H1 (cell line): ENCODE data around the gene FOSL1. TPM values are rescaled to one million over a fixed set of nuclear protein-coding genes. Genes with fewer than 3 reads are reported as not detected.
A peak's percentile ranks its signal among the peaks of the same experiment; 100 is the strongest.

ENCODE experiments used
- CTCF ChIA-PET: fragments of 300-600 bp; sonication (Branson Sonifier 250); formaldehyde crosslinking; loops from one replicate; lab custom pipeline; 2021; ENCODE audit not compliant: partially characterized antibody; lab: Charles Lee
- POLR2A ChIA-PET: fragments of 300-600 bp; sonication (Branson Sonifier 250); formaldehyde crosslinking; loops from one replicate; lab custom pipeline; 2021; ENCODE audit warnings: inconsistent platforms; ENCODE audit not compliant: partially characterized antibody; lab: Charles Lee
- DNase-seq, 2 experiments: peaks; one replicate each; pipeline versions ENCODE4 v3.0.0 to v3.0.0-alpha.2; 2010 to 2022; ENCODE audit warnings: low spot score in 2 of 2, low read depth in 1 of 2, mixed read lengths in 1 of 2
- FAIRE-seq: peaks from 2 replicates; lab custom pipeline; 2011; peaks lifted over from hg19 to GRCh38; lab: Jason Lieb, UNC
- H2AFZ ChIP-seq: 2 replicates; pipeline ENCODE4 v1.8.1; 2012; ENCODE audit warnings: low read length, inconsistent platforms
- H2AK5ac ChIP-seq: 2 replicates; pipeline ENCODE4 v1.6.1; 2013; ENCODE audit warnings: low read depth, low read length
- H2BK120ac ChIP-seq: replicated peaks from 2 replicates; pipeline ENCODE3; 2013; ENCODE audit warnings: low read depth, low read length, inconsistent platforms
- H2BK12ac ChIP-seq: 2 replicates; pipeline ENCODE4 v1.6.1; 2013; ENCODE audit warnings: low read depth, low read length
- H2BK15ac ChIP-seq: 2 replicates; pipeline ENCODE4 v1.6.1; 2013; ENCODE audit warnings: low read length
- H2BK20ac ChIP-seq: 2 replicates; pipeline ENCODE4 v1.6.1; 2013; ENCODE audit warnings: low read length
- H2BK5ac ChIP-seq: 2 replicates; pipeline ENCODE4 v1.6.1; 2013; ENCODE audit warnings: low read depth, low read length
- H3K14ac ChIP-seq: 2 replicates; pipeline ENCODE4 v1.6.1; 2013; ENCODE audit warnings: inconsistent platforms; ENCODE audit not compliant: insufficient read length
- H3K18ac ChIP-seq: 2 replicates; pipeline ENCODE4 v1.6.1; 2013; ENCODE audit warnings: low read length; ENCODE audit errors: extremely low read depth
- H3K23ac ChIP-seq: 2 replicates; pipeline ENCODE4 v1.6.1; 2013; ENCODE audit warnings: inconsistent platforms; ENCODE audit not compliant: insufficient read length
- H3K23me2 ChIP-seq: 2 replicates; pipeline ENCODE4 v1.6.1; 2013; ENCODE audit warnings: low read depth, low read length
- H3K27ac ChIP-seq: 2 replicates; pipeline ENCODE4 v1.6.1; 2011; ENCODE audit warnings: low read depth, low read length, inconsistent platforms
- H3K27me3 ChIP-seq, 4 experiments: replicated peaks in 1 of 4; 1 replicate in 1 of 4; 2 replicates in 3 of 4; pipeline versions ENCODE4 v1.6.1 to v1.8.1; 2011 to 2013; ENCODE audit warnings: low read length in 3 of 4, mild to moderate bottlenecking in 3 of 4, inconsistent platforms in 2 of 4, mixed read lengths in 2 of 4, moderate library complexity in 1 of 4; ENCODE audit not compliant: control insufficient read depth in 3 of 4, insufficient read depth in 3 of 4; ENCODE audit errors: extremely low read depth in 1 of 4
- H3K36me3 ChIP-seq, 4 experiments: 2 replicates each; pipeline versions ENCODE4 v1.6.1 to v1.8.1; 2011 to 2013; ENCODE audit warnings: mild to moderate bottlenecking in 4 of 4, low read length in 3 of 4, moderate library complexity in 2 of 4, control low read depth in 1 of 4, inconsistent platforms in 1 of 4; ENCODE audit not compliant: insufficient read depth in 4 of 4, control insufficient read depth in 2 of 4
- H3K4ac ChIP-seq: replicated peaks from 2 replicates; pipeline ENCODE3; 2013; ENCODE audit warnings: low read length, low read depth, mixed read lengths, inconsistent platforms; ENCODE audit not compliant: insufficient read length
- H3K4me1 ChIP-seq, 4 experiments: replicated peaks in 1 of 4; 1 replicate in 1 of 4; 2 replicates in 3 of 4; pipeline versions ENCODE4 v1.6.1 to v1.8.1; 2011 to 2013; ENCODE audit warnings: low read length in 3 of 4, inconsistent platforms in 2 of 4, mixed read lengths in 1 of 4; ENCODE audit not compliant: insufficient read depth in 4 of 4, control insufficient read depth in 3 of 4
- H3K4me2 ChIP-seq, 2 experiments: 2 replicates each; pipeline versions ENCODE4 v1.6.1 to v1.8.1; 2011 to 2013; ENCODE audit warnings: low read depth in 2 of 2, low read length in 2 of 2, control low read depth in 1 of 2, inconsistent platforms in 1 of 2, mild to moderate bottlenecking in 1 of 2; ENCODE audit not compliant: insufficient read depth in 1 of 2
- H3K4me3 ChIP-seq, 4 experiments: fragments of 200-600, 300-600 bp in 1 of 4; sonication (generic), shearing (Covaris generic), sonication (Bioruptor Twin) in 1 of 4; 2 replicates each; pipeline versions ENCODE4 v1.5.1 to v1.8.1; 2011 to 2016; ENCODE audit warnings: low read length in 4 of 4, low read depth in 3 of 4, control low read depth in 2 of 4, inconsistent platforms in 2 of 4, mild to moderate bottlenecking in 2 of 4, mixed read lengths in 1 of 4, moderate library complexity in 1 of 4; ENCODE audit not compliant: insufficient read depth in 2 of 4; ENCODE audit errors: extremely low read depth in 1 of 4
- H3K56ac ChIP-seq: replicated peaks from 2 replicates; pipeline ENCODE3; 2013; ENCODE audit warnings: low read depth, mild to moderate bottlenecking, mixed read lengths, low read length, inconsistent platforms; ENCODE audit not compliant: insufficient read length
- H3K79me1 ChIP-seq: 2 replicates; pipeline ENCODE4 v1.6.1; 2013; ENCODE audit warnings: low read depth, low read length, control low read depth
- H3K79me2 ChIP-seq, 2 experiments: 2 replicates each; pipeline versions ENCODE4 v1.6.1 to v1.8.1; 2012 to 2013; ENCODE audit warnings: low read length in 2 of 2, mild to moderate bottlenecking in 2 of 2, inconsistent platforms in 1 of 2; ENCODE audit not compliant: insufficient read depth in 2 of 2, control insufficient read depth in 1 of 2
- H3K9ac ChIP-seq, 4 experiments: replicated peaks in 1 of 4; 1 replicate in 1 of 4; 2 replicates in 3 of 4; pipeline versions ENCODE4 v1.6.1 to v1.8.1; 2011 to 2013; ENCODE audit warnings: low read depth in 3 of 4, low read length in 3 of 4, control low read depth in 2 of 4, mild to moderate bottlenecking in 2 of 4, moderate library complexity in 2 of 4, inconsistent platforms in 1 of 4; ENCODE audit errors: extremely low read depth in 1 of 4
- H3K9me3 ChIP-seq, 2 experiments: 2 replicates each; pipeline versions ENCODE4 v1.6.1 to v1.8.1; 2012 to 2013; ENCODE audit warnings: mild to moderate bottlenecking in 2 of 2, moderate library complexity in 2 of 2, control low read depth in 1 of 2, inconsistent platforms in 1 of 2, low read depth in 1 of 2, low read length in 1 of 2, mixed read lengths in 1 of 2; ENCODE audit not compliant: insufficient read depth in 2 of 2
- H4K20me1 ChIP-seq, 2 experiments: replicated peaks in 1 of 2; 2 replicates each; pipeline versions ENCODE3 to v1.8.1; 2011 to 2013; ENCODE audit warnings: inconsistent platforms in 2 of 2, low read length in 2 of 2, mild to moderate bottlenecking in 1 of 2; ENCODE audit not compliant: insufficient read depth in 2 of 2, control insufficient read depth in 1 of 2
- H4K5ac ChIP-seq: 2 replicates; pipeline ENCODE4 v1.6.1; 2013; ENCODE audit warnings: low read length, low read depth, mixed read lengths, inconsistent platforms; ENCODE audit not compliant: insufficient read length
- H4K8ac ChIP-seq: 2 replicates; pipeline ENCODE4 v1.8.0; 2013; ENCODE audit warnings: mild to moderate bottlenecking, moderate library complexity, low read length, inconsistent platforms; ENCODE audit not compliant: insufficient read depth; ENCODE audit errors: extremely low read depth
- H4K91ac ChIP-seq: replicated peaks from 2 replicates; pipeline ENCODE3; 2013; ENCODE audit warnings: low read length, mixed read lengths, inconsistent platforms; ENCODE audit not compliant: insufficient read length
- GTF2F1 ChIP-seq: IDR thresholded peaks from 2 replicates; pipeline ENCODE4 v1.6.1; 2012; ENCODE audit warnings: low read depth, low read length, improper control_type of control experiment, borderline replicate concordance
- JUN ChIP-seq: IDR thresholded peaks from 2 replicates; pipeline ENCODE4 v1.6.1; 2011; ENCODE audit warnings: low read depth, mild to moderate bottlenecking, improper control_type of control experiment, low read length
- JUND ChIP-seq: IDR thresholded peaks from 2 replicates; pipeline ENCODE4 v1.6.1; 2011; ENCODE audit warnings: mild to moderate bottlenecking, improper control_type of control experiment, low read length
- TEAD4 ChIP-seq: IDR thresholded peaks from 2 replicates; pipeline ENCODE4 v1.6.1; 2012; ENCODE audit warnings: low read depth, low read length, inconsistent platforms, mixed read lengths
- WGBS, 2 experiments: shearing (Covaris generic) in 1 of 2; methylation state at CpG; one replicate each; pipeline versions ENCODE4 v1.1.6 to v1.1.7; 2013 to 2015; ENCODE audit warnings: low lambda C conversion rate in 2 of 2, mixed read lengths in 2 of 2, inconsistent platforms in 1 of 2, low coverage in 1 of 2, missing lambda C conversion rate in 1 of 2; ENCODE audit not compliant: insufficient replicate concordance in 2 of 2, insufficient coverage in 1 of 2, insufficient read length in 1 of 2; ENCODE audit errors: extremely low coverage in 1 of 2, missing lambda C conversion rate in 1 of 2; 5-methylcytosine and 5-hydroxymethylcytosine counted together
- polyA plus RNA-seq, 7 experiments: library from polyadenylated mRNA; depleted of rRNA in 3 of 7; stranded (reverse) in 5 of 7; unstranded in 2 of 7; fragments of >200 nt in 5 of 7; fragments of 200-250 nt in 2 of 7; gene quantifications; 1 replicate in 5 of 7; 2 replicates in 1 of 7; 4 replicates in 1 of 7; pipeline versions ENCODE4 v1.2.1 to v1.2.3, GENCODE V29; 2011 to 2013; ENCODE audit warnings: missing spikeins in 2 of 7, mixed read lengths in 2 of 7
- total RNA-seq: library from RNA; stranded (reverse); fragmentation: NEBNext Ultra II Directional; extraction: Animal tissue kit (Norgen Biotek cat#: 25700); gene quantifications from 2 replicates; pipeline ENCODE4 v1.2.1, GENCODE V29; 2021

Gene FOSL1
- total and polyA plus RNA-seq, 2 of the 8 experiments (the other 6 are each of a cell fraction or from before 2014, with no cell fraction given) = 6.3 to 7.2 TPM

GRCh38 chr11:65903068-65903481 lies 2.9 kb upstream of the FOSL1 start:
- Histone ChIP-seq H4K91ac (peak overlapping the region; percentile 15), H4K20me1 (peaks cover 0 to 4% of the 10 kb centered on the region in 2 experiments), H3K4ac (no peak overlapping the region), H3K23ac (no peak overlapping the region)
- TF ChIP-seq JUN (0 out of 2 replicates have a peak, but pooled peaks have one; percentile 42), TEAD4 (peak; percentile 78), JUND (peak; percentile 44; the same call in 1 of the 2 replicates), GTF2F1 (no peak)
- TF ChIP-seq, all 59 proteins: peak for 3
- Histone ChIP-seq H3K79me2 (no peaks in the 10 kb centered on the region), H3K18ac (no peak overlapping the region), H4K8ac (no peak overlapping the region), H3K23me2 (peaks cover 9% of the 10 kb centered on the region; the same call in 1 of the 2 replicates), H3K27ac (no peak overlapping the region), H3K36me3 (no peaks in the 10 kb centered on the region), H3K4me2 (no peak overlapping the region), H3K9ac (no peak overlapping the region), H2BK12ac (no peak overlapping the region), H3K14ac (no peak overlapping the region), H2AFZ (no peak overlapping the region), H3K9me3 (no peaks in the 10 kb centered on the region), H3K79me1 (no peaks in the 10 kb centered on the region), H2BK20ac (no peak overlapping the region), H2AK5ac (no peak overlapping the region), H2BK15ac (peak overlapping the region; percentile 1; the same call in 1 of the 2 replicates), H3K56ac (no peak overlapping the region), H3K27me3 (peaks cover 15 to 42% (median 36%) of the 10 kb centered on the region in 4 experiments), H3K4me1 (peaks cover 3 to 11% (median 8%) of the 10 kb centered on the region in 4 experiments; a peak in 6 of 7 replicates), H2BK120ac (no peak overlapping the region), H4K5ac (no peak overlapping the region), H2BK5ac (no peak overlapping the region), H3K4me3 (no peak overlapping the region)
- CTCF ChIA-PET = interaction anchor here (0.8 to 9.7 kb wide), 4 partner anchors 12 to 85 kb away, joined by 3 to 150 read pairs (median 5); partner anchors contain the start of genes CCDC85B and FIBP
- FAIRE-seq = no peak
- no peak for DNase-seq
- 11% methylated on average over 5 of the region's 5 CpGs; no CpG with 5 or more reads in 1 of the 2 experiments for WGBS, 2 experiments
- POLR2A ChIA-PET = interaction anchor here (1.0 to 2.6 kb wide), 4 partner anchors 9 to 16 kb away, joined by 3 to 11 read pairs (median 6); partner anchors contain the start of gene CCDC85B
